Fibroblast of gingiva (primary cell): ENCODE data around the gene CDRT4.

ENCODE experiments used
- DNase-seq: peaks from one replicate; pipeline ENCODE4 v3.0.0-alpha.2; 2011; ENCODE audit warnings: low read depth

The CDRT4 gene

GRCh38 chr17:15492791-15493692, 25.6 kb upstream of the CDRT4 start:
- DNase-seq: no peak

- no peak for DNase-seq
Measured at GRCh38 chr17:15492186-15492585, 24.8 kb upstream of the CDRT4 start.

GRCh38 chr17:15490634-15491261, 23.3 kb upstream of the CDRT4 start:
- peak; percentile 59 for DNase-seq

- DNase-seq: no peak
Measured at GRCh38 chr17:15488557-15488956, 21.1 kb upstream of the CDRT4 start.

- no peak for DNase-seq
Measured at GRCh38 chr17:15485045-15485444, 17.6 kb upstream of the CDRT4 start.

DNA sequence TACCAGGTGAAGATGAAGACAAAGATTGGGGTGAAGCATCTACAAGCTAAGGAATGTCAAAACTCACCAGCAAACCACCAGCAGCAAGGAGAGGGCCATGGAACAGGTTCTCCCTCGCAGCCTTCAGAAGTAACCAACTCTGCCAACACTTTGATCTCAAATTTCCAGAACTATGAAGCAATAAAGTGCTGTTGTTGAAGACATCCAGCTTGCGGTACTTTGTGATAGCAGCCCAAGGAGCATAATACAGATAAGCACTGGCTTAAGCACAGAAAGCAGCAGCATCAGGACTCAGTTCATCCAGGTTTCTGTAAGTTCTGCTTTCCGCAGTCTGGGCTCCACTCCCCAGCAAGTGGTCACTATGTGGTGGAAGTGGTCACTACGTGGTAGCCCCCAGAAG, 16.0 kb upstream of the CDRT4 start:
- no peak for DNase-seq

DNA sequence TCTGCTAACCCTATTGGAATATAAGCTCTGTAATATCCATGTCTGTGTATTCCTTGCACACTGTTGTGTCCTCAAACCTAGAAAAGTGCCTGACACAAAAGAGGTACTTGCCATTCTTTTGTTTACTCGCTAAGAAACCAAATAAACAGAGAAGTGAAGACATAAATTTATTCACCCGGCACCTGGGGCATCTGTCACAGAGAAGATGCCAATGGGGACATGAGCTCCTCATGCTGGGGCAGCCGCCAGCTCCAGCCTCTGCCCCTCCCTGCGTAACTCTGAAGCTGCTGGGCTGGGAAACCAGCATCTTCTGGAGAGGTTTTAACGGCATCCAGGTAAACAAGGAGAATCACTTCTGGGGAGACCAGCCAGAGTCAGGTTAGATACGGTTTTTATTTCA, 15.1 kb upstream of the CDRT4 start:
- DNase-seq: no peak

- DNase-seq: no peak
Measured at GRCh38 chr17:15481481-15481880, 14.1 kb upstream of the CDRT4 start.

- no peak for DNase-seq
Measured at GRCh38 chr17:15480204-15480603, 12.8 kb upstream of the CDRT4 start.

- DNase-seq: no peak
Measured at GRCh38 chr17:15479703-15480102, 12.3 kb upstream of the CDRT4 start.

DNA sequence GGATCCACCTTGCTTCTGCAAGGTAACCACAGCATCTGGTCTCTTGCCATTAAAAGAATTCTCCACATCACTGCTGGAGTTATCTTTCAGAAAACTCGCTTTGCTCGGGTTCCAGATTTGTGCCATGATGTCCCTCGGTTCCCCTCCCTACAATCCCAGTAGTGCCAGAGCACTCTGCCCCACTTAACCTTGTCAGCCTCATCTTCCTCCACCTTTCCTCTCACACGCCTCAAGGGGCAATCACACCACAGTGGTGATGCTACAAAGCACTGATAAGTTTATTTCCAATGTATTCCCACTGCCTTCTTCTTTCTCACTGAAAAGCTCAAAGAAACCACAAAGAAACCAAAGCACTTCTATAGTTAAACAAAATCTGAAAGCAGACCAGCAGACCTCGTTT, 11.4 kb upstream of the CDRT4 start:
- DNase-seq: no peak

DNA sequence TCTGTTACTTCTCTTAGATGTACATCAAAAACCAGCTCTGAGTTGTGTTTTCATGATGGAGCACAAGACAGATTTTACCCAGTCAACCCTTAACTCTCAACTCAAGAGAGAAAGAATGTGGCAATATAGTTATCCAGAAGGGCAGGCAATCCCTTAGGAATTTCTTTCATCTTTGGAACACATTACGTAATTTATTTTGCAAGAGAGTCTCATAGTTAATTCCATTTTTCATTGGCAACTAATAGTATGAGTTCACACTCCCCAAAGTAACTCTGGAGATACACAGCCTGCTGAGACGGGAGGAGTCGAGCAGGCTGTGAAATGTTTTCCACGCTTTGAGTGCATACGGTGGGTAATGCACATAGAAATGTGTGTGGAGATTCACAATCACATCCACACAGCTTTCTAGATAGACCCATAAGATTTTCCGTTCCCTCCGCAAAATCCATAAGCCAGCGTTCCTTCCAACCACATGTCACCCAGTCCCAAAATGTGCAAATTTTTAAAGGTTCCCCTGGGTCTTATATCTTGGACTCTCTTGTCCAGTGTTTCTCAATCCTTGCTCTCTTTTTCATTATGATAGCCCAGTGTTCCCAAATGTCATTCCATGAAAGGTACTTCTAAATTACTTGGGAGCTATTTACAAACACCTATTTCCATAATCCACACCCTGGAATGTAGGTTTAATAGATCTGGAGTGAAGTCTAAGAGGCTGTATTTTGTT, 8.4 kb upstream of the CDRT4 start:
- peak; percentile 81 for DNase-seq

GRCh38 chr17:15472891-15473290, 5.5 kb upstream of the CDRT4 start:
- DNase-seq: no peak

DNA sequence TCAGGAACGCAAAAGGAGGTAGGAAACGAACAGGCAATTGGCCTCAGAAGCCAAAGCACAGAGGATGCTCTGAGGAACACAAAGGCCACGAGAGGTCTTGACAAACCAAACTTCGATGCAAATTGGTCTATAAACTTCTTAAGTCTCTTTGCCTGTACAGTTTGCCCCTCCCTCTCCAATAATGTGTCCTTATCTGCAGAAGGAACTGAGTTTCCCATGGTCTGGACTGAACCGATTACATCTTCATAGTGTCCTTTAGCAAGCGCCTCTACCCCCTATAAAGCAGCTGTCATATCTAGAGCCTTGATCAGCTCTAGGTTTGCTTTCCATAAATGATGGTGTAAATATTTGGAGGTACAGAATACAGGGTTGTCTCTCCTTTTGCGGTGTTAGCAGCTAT, 3.1 kb upstream of the CDRT4 start:
- no peak for DNase-seq

DNA sequence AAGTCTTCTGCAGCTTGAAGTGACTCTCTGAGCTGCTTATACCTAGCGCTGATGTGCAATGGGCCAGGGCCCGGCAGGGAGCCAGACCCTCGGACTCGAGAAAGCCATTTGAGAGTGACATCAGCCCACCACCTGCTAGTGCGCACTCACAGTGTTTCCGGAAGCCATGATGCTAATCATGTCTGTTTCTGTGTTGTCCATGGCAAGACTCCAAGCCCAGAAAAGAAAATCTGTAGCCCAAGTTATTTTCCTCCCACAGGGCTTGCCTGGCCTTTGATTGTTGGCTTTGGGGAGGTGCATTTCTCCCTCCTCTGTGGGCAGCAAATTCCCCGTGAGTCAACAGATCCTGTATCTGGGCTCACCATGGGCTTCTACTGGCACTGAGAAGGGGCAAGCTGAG, 1.8 kb upstream of the CDRT4 start:
- DNase-seq: no peak

GRCh38 chr17:15468126-15468525, 705 bp upstream of the CDRT4 start:
- DNase-seq: no peak

DNA sequence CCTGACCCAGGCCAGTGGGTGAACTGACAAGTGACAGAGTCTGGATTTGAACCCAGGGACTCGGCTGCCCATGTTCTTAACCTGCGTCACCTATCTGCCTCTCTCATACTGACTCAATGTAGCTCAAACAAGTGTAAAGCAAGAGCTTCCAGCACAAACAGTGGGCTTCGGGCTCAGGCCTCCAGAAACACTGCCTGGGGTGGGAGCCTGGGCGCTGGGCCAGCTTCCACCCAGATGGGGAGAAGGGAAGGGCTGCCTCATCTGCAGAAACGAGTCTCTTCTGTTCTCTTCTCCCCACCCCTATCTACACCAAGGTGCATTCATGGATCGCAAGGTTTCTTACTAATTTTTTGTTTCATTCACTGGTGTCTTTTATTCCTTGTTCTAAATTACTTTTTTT, 1.3 kb downstream of the CDRT4 start:
- DNase-seq: no peak

DNA sequence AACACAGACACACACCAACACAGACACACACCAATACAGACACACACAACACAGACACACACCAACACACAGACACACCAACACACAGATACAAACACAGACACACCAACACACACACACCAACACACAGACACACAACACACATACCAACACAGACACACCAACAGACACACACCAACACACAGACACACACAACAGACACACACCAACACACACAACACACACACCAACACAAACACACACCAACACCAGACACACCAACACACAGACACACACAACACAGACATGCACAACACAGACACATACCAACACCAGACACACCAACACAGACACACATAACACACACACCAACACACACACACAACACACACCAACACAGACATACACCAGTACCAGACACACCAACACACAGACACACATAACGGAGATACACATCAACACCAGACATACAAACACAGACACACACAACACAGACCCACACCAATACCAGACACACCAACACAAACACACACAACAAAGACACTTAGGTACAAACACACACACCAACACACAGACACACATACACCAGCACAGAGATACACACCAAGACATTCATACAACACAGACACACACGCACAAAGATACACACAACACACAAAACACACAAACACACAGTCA, 2.2 kb downstream of the CDRT4 start:
- DNase-seq: no peak

DNA sequence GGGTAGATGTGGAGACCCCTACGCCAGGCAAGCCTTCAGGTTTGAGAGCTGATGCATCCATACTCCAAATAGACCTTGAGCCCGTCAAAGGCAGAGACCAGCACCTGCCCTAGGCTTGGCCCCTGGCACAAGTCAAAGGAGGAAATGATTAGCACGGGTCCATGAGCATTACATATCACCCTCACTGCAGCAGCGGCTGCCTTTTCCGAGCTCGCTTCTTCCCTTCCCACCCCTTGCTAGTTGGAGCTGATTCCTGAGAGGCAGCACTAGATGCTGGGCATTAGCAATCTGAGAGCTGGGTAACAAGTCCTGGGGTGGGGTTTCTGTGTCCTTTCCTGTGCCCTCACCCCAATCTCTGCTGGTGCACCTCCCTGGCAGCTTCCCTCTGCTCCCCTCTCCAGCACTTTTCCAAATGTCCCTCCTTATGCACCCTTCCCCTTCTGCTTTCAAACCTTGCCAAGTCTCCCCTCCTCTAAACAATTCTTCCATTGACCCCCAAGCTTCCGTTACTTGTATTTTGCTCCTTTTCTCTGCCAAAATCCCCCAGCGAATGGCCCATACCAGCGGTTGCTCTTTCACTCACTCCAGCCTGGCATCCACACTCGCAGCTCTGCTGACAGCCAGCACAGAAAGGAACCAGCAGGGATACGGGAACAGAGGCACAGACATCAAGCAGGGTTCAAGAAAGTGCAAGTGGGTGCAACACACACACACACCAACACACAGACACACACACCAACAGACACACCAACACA, 3.0 kb downstream of the CDRT4 start:
- no peak for DNase-seq

DNA sequence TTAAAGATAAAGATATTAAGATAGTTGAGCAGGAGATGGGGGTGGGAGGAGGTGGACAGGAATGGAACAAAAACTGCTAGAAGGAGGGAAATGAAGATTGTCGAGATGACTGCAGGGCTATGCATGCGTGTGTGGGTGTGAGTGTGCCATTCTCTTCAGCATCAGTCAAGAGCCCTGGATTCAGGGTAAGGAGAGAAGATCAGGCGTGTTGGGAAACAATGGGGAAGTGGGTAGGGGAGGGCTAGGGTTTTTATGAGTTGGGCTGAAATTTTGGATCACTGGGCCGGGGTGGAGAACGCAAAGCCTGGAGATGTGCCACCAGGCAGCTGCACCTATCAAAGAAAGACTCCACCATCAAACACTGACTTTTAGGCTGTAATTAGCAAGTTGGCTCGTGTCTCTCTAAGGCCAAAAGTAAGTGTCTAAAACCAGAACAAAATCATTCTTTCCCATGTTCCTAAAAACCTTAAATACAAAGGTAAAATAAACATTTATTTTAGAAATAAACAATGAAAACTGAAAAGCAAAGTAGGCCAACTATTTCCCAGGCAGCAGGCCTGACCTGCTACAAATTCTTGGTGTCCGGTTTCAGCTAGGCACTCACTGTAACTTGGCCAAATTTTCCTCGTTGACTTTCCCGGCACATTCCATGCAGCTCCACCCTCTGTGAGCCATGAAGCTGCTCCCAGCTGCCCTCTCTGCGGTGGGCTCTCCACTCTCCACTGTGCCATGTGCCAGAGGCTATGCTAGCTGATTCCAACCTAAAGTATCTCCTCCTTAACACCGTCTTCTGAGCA, 4.2 kb downstream of the CDRT4 start:
- peak; percentile 83 for DNase-seq

DNA sequence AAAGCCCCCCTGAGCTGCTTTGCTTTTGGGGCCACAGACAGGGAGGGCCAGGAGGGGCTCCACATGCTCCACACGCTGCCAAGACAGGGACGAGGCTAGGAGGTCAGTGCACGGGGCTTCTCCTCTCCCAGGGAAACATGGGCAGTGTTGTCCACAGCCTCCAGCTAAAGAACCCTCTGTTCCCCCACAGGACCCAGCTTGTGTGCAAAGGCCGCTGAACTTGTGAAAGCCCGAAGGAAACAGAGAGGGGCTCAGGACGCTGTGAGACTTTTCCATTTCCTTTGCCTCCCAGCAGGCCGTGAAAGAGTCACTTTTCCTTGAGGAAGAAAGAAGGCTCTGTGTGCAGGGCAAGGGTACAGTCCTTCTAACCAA, 9.7 kb downstream of the CDRT4 start:
- no peak for DNase-seq
